Cerebellar nuclear complex (tissue), 1 donor: ENCODE results near the gene KCNK2.

Experiments
- DNase-seq, 2 experiments: peaks; one replicate each; lab custom pipeline; 2025; lab: John Stamatoyannopoulos, UW

Gene KCNK2

GRCh38 chr1:215101511-215101910 is 19.0 kb downstream of the KCNK2 start:
- DNase-seq = no peak

- no peak for DNase-seq
These were observed 21.7 kb downstream of the KCNK2 start for GRCh38 chr1:215104283-215104682.

GRCh38 chr1:215106067-215106466 is 23.5 kb downstream of the KCNK2 start:
- no peak for DNase-seq

- no peak for DNase-seq
These were observed 26.6 kb downstream of the KCNK2 start for GRCh38 chr1:215109171-215109570.

- no peak for DNase-seq
These were observed 29.4 kb downstream of the KCNK2 start for GRCh38 chr1:215111916-215112315.

- no peak for DNase-seq
These were observed 31.2 kb downstream of the KCNK2 start for GRCh38 chr1:215113776-215114153.

GRCh38 chr1:215114154-215114933 is 31.8 kb downstream of the KCNK2 start:
- DNase-seq = no peak

GRCh38 chr1:215115760-215116159 is 33.2 kb downstream of the KCNK2 start:
- no peak for DNase-seq

GRCh38 chr1:215118081-215118480 is 35.5 kb downstream of the KCNK2 start:
- DNase-seq = no peak

GRCh38 chr1:215119056-215119455 is 36.5 kb downstream of the KCNK2 start:
- no peak for DNase-seq

GRCh38 chr1:215119719-215120365 is 37.3 kb downstream of the KCNK2 start:
- DNase-seq = no peak

- no peak for DNase-seq
These were observed 46.0 kb downstream of the KCNK2 start for GRCh38 chr1:215128504-215128903.

GRCh38 chr1:215131291-215131690 is 48.8 kb downstream of the KCNK2 start:
- DNase-seq = no peak

- no peak for DNase-seq
These were observed 49.6 kb downstream of the KCNK2 start for GRCh38 chr1:215132156-215132555.

GRCh38 chr1:215133532-215133931 is 51.0 kb downstream of the KCNK2 start:
- no peak for DNase-seq

GRCh38 chr1:215137985-215138384 is 55.4 kb downstream of the KCNK2 start:
- DNase-seq = no peak

- no peak for DNase-seq
These were observed 57.6 kb downstream of the KCNK2 start for GRCh38 chr1:215140135-215140534.

- no peak for DNase-seq
These were observed 58.9 kb downstream of the KCNK2 start for GRCh38 chr1:215141460-215141859.

GRCh38 chr1:215143497-215143896 is 61.0 kb downstream of the KCNK2 start:
- no peak for DNase-seq

GRCh38 chr1:215146240-215146975 is 63.9 kb downstream of the KCNK2 start:
- no peak for DNase-seq

- DNase-seq = no peak
These were observed 64.5 kb downstream of the KCNK2 start for GRCh38 chr1:215147024-215147423.

GRCh38 chr1:215151841-215152549 is 69.5 kb downstream of the KCNK2 start:
- no peak for DNase-seq
